Gastroesophageal sphincter (tissue), 3 donors: Measurements from ENCODE around the gene RASAL3.

Source experiments
- POLR2AphosphoS5 ChIP-seq: sonication (generic); formaldehyde crosslinking; IDR thresholded peaks from one replicate; pipeline ENCODE4 v1.6.1; 2017; ENCODE audit warnings: antibody characterized with exemption
- TF ChIP-seq, protein P1 (sequence below), 4 experiments: fragments of 200-600 bp in 2 of 4; fragments of 450-650 bp in 2 of 4; sonication (generic) in 1 of 4; IDR thresholded peaks; one replicate each; pipeline ENCODE4 v1.5.1; 2017 to 2019; ENCODE audit warnings: antibody characterized with exemption in 4 of 4, mild to moderate bottlenecking in 2 of 4, moderate library complexity in 2 of 4

- TF ChIP-seq POLR2AphosphoS5 = no peak
- TF ChIP-seq, protein P1, sequence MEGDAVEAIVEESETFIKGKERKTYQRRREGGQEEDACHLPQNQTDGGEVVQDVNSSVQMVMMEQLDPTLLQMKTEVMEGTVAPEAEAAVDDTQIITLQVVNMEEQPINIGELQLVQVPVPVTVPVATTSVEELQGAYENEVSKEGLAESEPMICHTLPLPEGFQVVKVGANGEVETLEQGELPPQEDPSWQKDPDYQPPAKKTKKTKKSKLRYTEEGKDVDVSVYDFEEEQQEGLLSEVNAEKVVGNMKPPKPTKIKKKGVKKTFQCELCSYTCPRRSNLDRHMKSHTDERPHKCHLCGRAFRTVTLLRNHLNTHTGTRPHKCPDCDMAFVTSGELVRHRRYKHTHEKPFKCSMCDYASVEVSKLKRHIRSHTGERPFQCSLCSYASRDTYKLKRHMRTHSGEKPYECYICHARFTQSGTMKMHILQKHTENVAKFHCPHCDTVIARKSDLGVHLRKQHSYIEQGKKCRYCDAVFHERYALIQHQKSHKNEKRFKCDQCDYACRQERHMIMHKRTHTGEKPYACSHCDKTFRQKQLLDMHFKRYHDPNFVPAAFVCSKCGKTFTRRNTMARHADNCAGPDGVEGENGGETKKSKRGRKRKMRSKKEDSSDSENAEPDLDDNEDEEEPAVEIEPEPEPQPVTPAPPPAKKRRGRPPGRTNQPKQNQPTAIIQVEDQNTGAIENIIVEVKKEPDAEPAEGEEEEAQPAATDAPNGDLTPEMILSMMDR (IDR thresholded peaks at IDR 0.05) = no peak
Observed at GRCh38 chr19:15424692-15425272, 39.6 kb downstream of the RASAL3 start.
